PC-9 (cell line): ENCODE results near the gene LIX1L. TPM values are rescaled to one million over a fixed set of nuclear protein-coding genes. Genes with fewer than 3 reads are reported as not detected.

Source experiments
- BruUV-seq: library from RNA; stranded (reverse); fragments of 400-500 nt; replicated peaks from 2 replicates; lab custom pipeline; 2021; lab: Mats Ljungman, UMichigan
- CTCF ChIA-PET: fragments of 300-600 bp; sonication (Branson Sonifier 250); formaldehyde crosslinking; loops from one replicate; lab custom pipeline; 2022; ENCODE audit warnings: antibody characterized with exemption; lab: Charles Lee
- POLR2A ChIA-PET: fragments of 300-600 bp; sonication (Branson Sonifier 250); formaldehyde crosslinking; loops from one replicate; lab custom pipeline; 2022; ENCODE audit warnings: antibody characterized with exemption; ENCODE audit not compliant: unreplicated experiment; lab: Charles Lee
- DNase-seq, 2 experiments: peaks; one replicate each; pipeline versions ENCODE4 v3.0.0 to v3.0.0-alpha.2; 2015 to 2022; ENCODE audit warnings: mixed read lengths in 1 of 2
- H2AFZ ChIP-seq: fragments of 200-600 bp; sonication (generic); 2 replicates; pipeline ENCODE4 v1.8.1; 2017; ENCODE audit warnings: antibody characterized with exemption
- H3F3A ChIP-seq: fragments of 200-600 bp; sonication (generic); 2 replicates; pipeline ENCODE4 v1.8.1; 2017; ENCODE audit warnings: antibody characterized with exemption, mild to moderate bottlenecking, low read depth; ENCODE audit not compliant: insufficient read depth
- H3K27ac ChIP-seq: fragments of 200-600 bp; sonication (generic); 2 replicates; pipeline ENCODE4 v1.6.1; 2016; ENCODE audit warnings: mixed run types
- H3K27me3 ChIP-seq: fragments of 200-600 bp; sonication (generic); 2 replicates; pipeline ENCODE4 v1.6.1; 2016; ENCODE audit warnings: low read depth, mixed run types; ENCODE audit not compliant: insufficient read depth
- H3K36me3 ChIP-seq: fragments of 200-600 bp; sonication (generic); 2 replicates; pipeline ENCODE4 v1.6.1; 2016; ENCODE audit warnings: low read depth, mixed run types
- H3K4me1 ChIP-seq: fragments of 200-600 bp; sonication (generic); replicated peaks from 2 replicates; pipeline ENCODE4 v1.6.1; 2016; ENCODE audit warnings: mixed run types; ENCODE audit not compliant: insufficient read depth
- H3K4me2 ChIP-seq: fragments of 200-600 bp; sonication (generic); 2 replicates; pipeline ENCODE4 v1.6.1; 2017; ENCODE audit warnings: mixed run types
- H3K4me3 ChIP-seq: fragments of 200-600 bp; sonication (generic); 2 replicates; pipeline ENCODE4 v1.6.1; 2016; ENCODE audit warnings: mixed run types
- H3K79me2 ChIP-seq: fragments of 200-600 bp; sonication (generic); 2 replicates; pipeline ENCODE4 v1.6.1; 2017; ENCODE audit warnings: low read depth, mixed run types
- H3K9me2 ChIP-seq: fragments of 200-600 bp; sonication (generic); 2 replicates; pipeline ENCODE4 v1.8.1; 2017; ENCODE audit warnings: mild to moderate bottlenecking; ENCODE audit not compliant: insufficient read depth
- H3K9me3 ChIP-seq: fragments of 200-600 bp; sonication (generic); 2 replicates; pipeline ENCODE4 v1.8.1; 2016; ENCODE audit warnings: low read depth; ENCODE audit not compliant: insufficient read depth
- H4K20me1 ChIP-seq: fragments of 200-600 bp; sonication (generic); 2 replicates; pipeline ENCODE4 v1.8.1; 2017; ENCODE audit not compliant: insufficient read depth
- EZH2 ChIP-seq: fragments of 200-600 bp; sonication (generic); IDR thresholded peaks from 2 replicates; pipeline ENCODE4 v1.8.0; 2017; ENCODE audit warnings: antibody characterized with exemption, low read depth
- intact Hi-C: fragments of 100-400 bp; cut with micrococcal nuclease; formaldehyde crosslinking; loops from one replicate; pipeline ENCODE4 v1.10.0; 2022; ENCODE audit not compliant: unreplicated experiment
- total RNA-seq: library from RNA; stranded (reverse); gene quantifications from 2 replicates; pipeline ENCODE4 v1.2.3, GENCODE V29; 2021
- TF ChIP-seq, protein P1 (sequence below): fragments of 200-600 bp; sonication (generic); conservative IDR thresholded peaks from 2 replicates; pipeline ENCODE4 v1.6.1; 2017; ENCODE audit warnings: mixed run types, antibody characterized with exemption, mild to moderate bottlenecking, moderate library complexity

Gene LIX1L
- total RNA-seq, 1 experiment from 2014 or later, result 0.48 TPM

DNA sequence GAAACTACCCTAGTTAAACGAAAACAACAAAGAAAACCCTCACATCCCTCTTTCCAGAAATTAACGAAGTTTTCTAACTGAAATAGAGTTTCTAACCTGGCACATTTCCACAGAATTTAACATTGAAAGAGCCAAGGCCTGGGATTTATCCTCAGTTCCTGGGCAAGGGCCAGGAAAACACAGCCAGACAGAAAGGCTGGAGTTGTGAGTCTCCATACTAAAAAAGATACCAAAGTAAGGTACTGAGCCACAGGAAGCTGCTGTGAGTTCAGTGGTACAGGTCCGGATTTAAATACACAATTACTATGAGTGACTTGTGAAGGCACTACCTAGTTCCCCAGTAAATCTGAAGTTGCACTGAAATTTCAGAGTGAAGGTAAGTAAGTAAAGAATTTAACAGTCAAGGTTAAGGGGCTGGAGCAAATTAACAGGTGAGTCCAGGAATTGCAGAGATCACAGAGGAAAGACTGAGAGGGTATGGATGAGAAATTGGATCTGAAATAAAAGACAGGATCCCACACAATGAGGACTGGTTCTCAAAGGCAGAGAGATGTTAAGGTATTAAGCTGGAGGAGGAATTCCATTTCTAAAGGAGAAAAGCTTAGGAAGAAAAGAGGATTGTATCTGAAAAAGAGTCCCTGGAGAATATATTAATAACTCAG is 905 bp downstream of the LIX1L start:
- H2AFZ ChIP-seq, result no peak overlapping the region
- POLR2A ChIA-PET, result no interaction called here
- peaks cover 6% of the 10 kb centered on the region for H3K4me1 ChIP-seq
- no peaks in the 10 kb centered on the region for H3K9me2 ChIP-seq
- 0 out of 2 replicates have a peak, but pooled peaks cover 7% of the 10 kb centered on the region for H3F3A ChIP-seq
- peak overlapping the region; percentile 82; the same call in 1 of the 2 replicates for H3K4me2 ChIP-seq
- H3K36me3 ChIP-seq, result no peaks in the 10 kb centered on the region
- DNase-seq, result no peak
- peaks cover 53% of the 10 kb centered on the region for H3K27me3 ChIP-seq
- CTCF ChIA-PET, result no interaction called here
- no peaks in the 10 kb centered on the region for H3K9me3 ChIP-seq
- no TSS peak for BruUV-seq
- H3K4me3 ChIP-seq, result no peak overlapping the region
- no peak overlapping the region for H3K27ac ChIP-seq
- TF ChIP-seq, protein P1, sequence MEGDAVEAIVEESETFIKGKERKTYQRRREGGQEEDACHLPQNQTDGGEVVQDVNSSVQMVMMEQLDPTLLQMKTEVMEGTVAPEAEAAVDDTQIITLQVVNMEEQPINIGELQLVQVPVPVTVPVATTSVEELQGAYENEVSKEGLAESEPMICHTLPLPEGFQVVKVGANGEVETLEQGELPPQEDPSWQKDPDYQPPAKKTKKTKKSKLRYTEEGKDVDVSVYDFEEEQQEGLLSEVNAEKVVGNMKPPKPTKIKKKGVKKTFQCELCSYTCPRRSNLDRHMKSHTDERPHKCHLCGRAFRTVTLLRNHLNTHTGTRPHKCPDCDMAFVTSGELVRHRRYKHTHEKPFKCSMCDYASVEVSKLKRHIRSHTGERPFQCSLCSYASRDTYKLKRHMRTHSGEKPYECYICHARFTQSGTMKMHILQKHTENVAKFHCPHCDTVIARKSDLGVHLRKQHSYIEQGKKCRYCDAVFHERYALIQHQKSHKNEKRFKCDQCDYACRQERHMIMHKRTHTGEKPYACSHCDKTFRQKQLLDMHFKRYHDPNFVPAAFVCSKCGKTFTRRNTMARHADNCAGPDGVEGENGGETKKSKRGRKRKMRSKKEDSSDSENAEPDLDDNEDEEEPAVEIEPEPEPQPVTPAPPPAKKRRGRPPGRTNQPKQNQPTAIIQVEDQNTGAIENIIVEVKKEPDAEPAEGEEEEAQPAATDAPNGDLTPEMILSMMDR, result no peak
- no peak for TF ChIP-seq EZH2
- intact Hi-C loops, result no loop called here
- H3K79me2 ChIP-seq, result no peaks in the 10 kb centered on the region
- H4K20me1 ChIP-seq, result no peaks in the 10 kb centered on the region

GRCh38 chr1:145956361-145956760 is 1.5 kb downstream of the LIX1L start:
- no TSS peak for BruUV-seq
- peaks cover 4% of the 10 kb centered on the region for H3K4me1 ChIP-seq
- no peaks in the 10 kb centered on the region for H3K79me2 ChIP-seq
- 0 out of 2 replicates have a peak, but pooled peaks cover 7% of the 10 kb centered on the region for H3F3A ChIP-seq
- no peaks in the 10 kb centered on the region for H4K20me1 ChIP-seq
- H3K36me3 ChIP-seq, result no peaks in the 10 kb centered on the region
- H2AFZ ChIP-seq, result no peak overlapping the region
- H3K9me2 ChIP-seq, result no peaks in the 10 kb centered on the region
- no peak overlapping the region for H3K27ac ChIP-seq
- H3K27me3 ChIP-seq, result peaks cover 56% of the 10 kb centered on the region
- H3K4me2 ChIP-seq, result no peak overlapping the region
- TF ChIP-seq EZH2, result no peak
- TF ChIP-seq, protein P1, result no peak
- POLR2A ChIA-PET, result no interaction called here
- no peaks in the 10 kb centered on the region for H3K9me3 ChIP-seq
- intact Hi-C loops, result no loop called here
- H3K4me3 ChIP-seq, result no peak overlapping the region
- CTCF ChIA-PET, result no interaction called here
- DNase-seq, result no peak

- Histone ChIP-seq H3F3A (0 out of 2 replicates have a peak, but pooled peaks cover 7% of the 10 kb centered on the region), H2AFZ (no peak overlapping the region), H3K27me3 (peaks cover 56% of the 10 kb centered on the region), H3K36me3 (no peaks in the 10 kb centered on the region), H4K20me1 (no peaks in the 10 kb centered on the region), H3K4me2 (no peak overlapping the region), H3K9me3 (no peaks in the 10 kb centered on the region), H3K4me1 (peaks cover 4% of the 10 kb centered on the region), H3K4me3 (no peak overlapping the region), H3K9me2 (no peaks in the 10 kb centered on the region), H3K27ac (no peak overlapping the region), H3K79me2 (no peaks in the 10 kb centered on the region)
- no peak for DNase-seq
- POLR2A ChIA-PET, result no interaction called here
- intact Hi-C loops, result no loop called here
- TF ChIP-seq, protein P1, result no peak
- no peak for TF ChIP-seq EZH2
- CTCF ChIA-PET, result no interaction called here
- no TSS peak for BruUV-seq
Measured at GRCh38 chr1:145955436-145955835, 2.4 kb downstream of the LIX1L start.
